WTC11 (cell line): Measurements from ENCODE around the gene NLRP3.

Source experiments
- ATF3 ChIP-seq: sonication (generic); formaldehyde crosslinking; conservative IDR thresholded peaks from 2 replicates; pipeline ENCODE4 v1.8.1; 2022; ENCODE audit warnings: mild to moderate bottlenecking, missing genetic modification reagents
- ATF6 ChIP-seq: sonication (generic); formaldehyde crosslinking; IDR thresholded peaks from 2 replicates; pipeline ENCODE4 v1.8.1; 2023; ENCODE audit warnings: mild to moderate bottlenecking, missing genetic modification reagents
- CBFB ChIP-seq: sonication (generic); formaldehyde crosslinking; IDR thresholded peaks from 2 replicates; pipeline ENCODE4 v1.8.1; 2022; ENCODE audit warnings: mild to moderate bottlenecking, low read depth, missing genetic modification reagents
- CREB1 ChIP-seq: sonication (generic); formaldehyde crosslinking; IDR thresholded peaks from 2 replicates; pipeline ENCODE4 v1.8.0; 2023; ENCODE audit warnings: mild to moderate bottlenecking, missing genetic modification reagents
- CTCF ChIP-seq: fragments of 200-600 bp; IDR thresholded peaks from 2 replicates; pipeline ENCODE4 v1.8.0; 2022; ENCODE audit warnings: antibody characterized with exemption
- ESRRA ChIP-seq: sonication (generic); formaldehyde crosslinking; IDR thresholded peaks from 2 replicates; pipeline ENCODE4 v1.8.1; 2022; ENCODE audit warnings: mild to moderate bottlenecking, missing genetic modification reagents, borderline replicate concordance
- IRF2 ChIP-seq: sonication (generic); formaldehyde crosslinking; IDR thresholded peaks from 2 replicates; pipeline ENCODE4 v1.8.0; 2022; ENCODE audit warnings: low read depth, missing genetic modification reagents, borderline replicate concordance
- SP1 ChIP-seq: sonication (generic); formaldehyde crosslinking; conservative IDR thresholded peaks from 2 replicates; pipeline ENCODE4 v1.8.1; 2022; ENCODE audit warnings: missing genetic modification reagents
- USF1 ChIP-seq: sonication (generic); formaldehyde crosslinking; IDR thresholded peaks from 2 replicates; pipeline ENCODE4 v1.8.0; 2022; ENCODE audit warnings: mild to moderate bottlenecking, missing genetic modification reagents
- TF ChIP-seq, protein P1 (sequence below): sonication (generic); formaldehyde crosslinking; IDR thresholded peaks from 2 replicates; pipeline ENCODE4 v1.8.1; 2022; ENCODE audit warnings: low read depth, mild to moderate bottlenecking, moderate library complexity, missing genetic modification reagents, borderline replicate concordance
- TF ChIP-seq, protein P2 (sequence below): sonication (generic); formaldehyde crosslinking; IDR thresholded peaks from 2 replicates; pipeline ENCODE4 v1.8.1; 2023; ENCODE audit warnings: mild to moderate bottlenecking, missing genetic modification reagents, moderate library complexity

DNA sequence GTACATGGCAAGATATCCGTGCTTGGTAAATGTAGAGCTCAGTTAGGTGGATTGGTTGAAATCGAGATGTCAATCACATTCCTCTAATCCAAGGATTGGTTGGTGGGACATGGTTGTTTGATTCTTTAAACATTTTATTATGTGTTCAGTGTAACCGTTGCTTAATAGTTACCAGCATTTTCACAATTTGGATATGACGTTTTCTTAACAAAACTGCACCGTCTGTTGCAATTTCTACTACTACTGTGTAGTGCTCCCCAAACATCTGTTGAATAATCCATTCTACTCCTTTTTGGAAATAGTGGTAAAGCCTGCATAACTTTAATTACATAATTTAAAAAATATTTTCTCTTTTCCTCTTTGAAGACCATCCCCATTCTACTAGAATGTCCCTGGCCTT, 25.6 kb downstream of the NLRP3 start:
- no peak for TF ChIP-seq CTCF
- no peak for TF ChIP-seq ATF6
- TF ChIP-seq, protein P1, sequence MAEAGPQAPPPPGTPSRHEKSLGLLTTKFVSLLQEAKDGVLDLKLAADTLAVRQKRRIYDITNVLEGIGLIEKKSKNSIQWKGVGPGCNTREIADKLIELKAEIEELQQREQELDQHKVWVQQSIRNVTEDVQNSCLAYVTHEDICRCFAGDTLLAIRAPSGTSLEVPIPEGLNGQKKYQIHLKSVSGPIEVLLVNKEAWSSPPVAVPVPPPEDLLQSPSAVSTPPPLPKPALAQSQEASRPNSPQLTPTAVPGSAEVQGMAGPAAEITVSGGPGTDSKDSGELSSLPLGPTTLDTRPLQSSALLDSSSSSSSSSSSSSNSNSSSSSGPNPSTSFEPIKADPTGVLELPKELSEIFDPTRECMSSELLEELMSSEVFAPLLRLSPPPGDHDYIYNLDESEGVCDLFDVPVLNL (CRISPR knock-in tag): no peak
- TF ChIP-seq CREB1: no peak
- TF ChIP-seq ATF3 (CRISPR knock-in tag): no peak
- TF ChIP-seq, protein P2, sequence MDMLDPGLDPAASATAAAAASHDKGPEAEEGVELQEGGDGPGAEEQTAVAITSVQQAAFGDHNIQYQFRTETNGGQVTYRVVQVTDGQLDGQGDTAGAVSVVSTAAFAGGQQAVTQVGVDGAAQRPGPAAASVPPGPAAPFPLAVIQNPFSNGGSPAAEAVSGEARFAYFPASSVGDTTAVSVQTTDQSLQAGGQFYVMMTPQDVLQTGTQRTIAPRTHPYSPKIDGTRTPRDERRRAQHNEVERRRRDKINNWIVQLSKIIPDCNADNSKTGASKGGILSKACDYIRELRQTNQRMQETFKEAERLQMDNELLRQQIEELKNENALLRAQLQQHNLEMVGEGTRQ (CRISPR knock-in tag): no peak
- no peak for TF ChIP-seq SP1 (CRISPR knock-in tag)
- TF ChIP-seq USF1 (CRISPR knock-in tag): no peak
- TF ChIP-seq IRF2 (CRISPR knock-in tag): no peak
- TF ChIP-seq CBFB (CRISPR knock-in tag): no peak
- TF ChIP-seq ESRRA (CRISPR knock-in tag): no peak
